ENCODE results near the gene SMIM33. TPM values are rescaled to one million over a fixed set of nuclear protein-coding genes. Genes with fewer than 3 reads are reported as not detected.

SMIM33 gene
- polyA plus RNA-seq, 1 of the 3 experiments (the other 2 are of a cell fraction) = not detected

DNA sequence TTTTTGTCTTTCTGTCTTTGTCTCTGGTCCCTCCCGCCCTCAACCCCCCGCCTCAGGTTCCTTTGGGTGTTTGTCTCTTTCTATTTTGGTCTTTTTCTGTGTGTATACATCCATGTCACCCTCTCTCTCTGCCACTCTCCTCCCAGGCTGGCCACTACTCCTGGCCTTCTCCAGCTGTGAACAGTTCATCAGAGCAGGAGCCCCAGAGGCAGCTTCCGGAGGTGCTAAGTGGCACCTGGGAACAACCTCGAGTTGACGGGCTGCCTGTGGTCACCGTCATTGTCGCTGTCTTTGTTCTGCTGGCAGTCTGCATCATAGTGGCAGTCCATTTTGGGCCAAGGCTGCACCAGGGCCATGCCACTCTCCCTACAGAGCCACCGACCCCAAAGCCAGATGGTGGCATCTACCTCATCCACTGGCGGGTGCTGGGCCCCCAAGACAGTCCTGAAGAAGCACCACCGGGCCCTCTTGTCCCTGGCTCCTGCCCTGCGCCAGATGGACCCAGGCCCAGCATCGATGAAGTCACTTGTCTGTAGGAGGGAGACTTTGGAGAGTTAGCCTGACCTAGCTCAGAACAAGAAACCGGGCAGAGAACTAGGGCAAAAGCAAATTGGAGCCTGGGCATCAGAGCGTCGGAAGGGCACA is 1.7 kb downstream of the SMIM33 start:
- Histone ChIP-seq H3K27me3 (ENCODE audit: insufficient read depth) (no peaks in the 10 kb centered on the region), H3K79me2 (ENCODE audit: insufficient read depth) (peaks cover under 1% of the 10 kb centered on the region; the same call in 1 of the 2 replicates), H3F3A (replicated peaks; ENCODE audit: insufficient read depth) (peaks cover 5% of the 10 kb centered on the region), H3K4me1 (ENCODE audit: control insufficient read depth in 1 of 2, insufficient read depth in 2 of 2, low read depth in 1 of 2, low read length in 1 of 2) (peaks cover 3 to 8% of the 10 kb centered on the region in 2 experiments; a peak in 2 of 4 replicates), H3K9me3 (no peaks in the 10 kb centered on the region), H4K20me1 (ENCODE audit: insufficient read depth) (no peaks in the 10 kb centered on the region), H3K36me3 (replicated peaks in 1 of 2; ENCODE audit: control insufficient read depth in 1 of 2, insufficient read depth in 2 of 2, low read length in 1 of 2) (peaks cover 0 to 17% of the 10 kb centered on the region in 2 experiments), H3K9me2 (no peaks in the 10 kb centered on the region), H3K4me3 (ENCODE audit: low read depth in 2 of 2, low read length in 1 of 2) (no peak overlapping the region), H2AFZ (ENCODE audit: low read depth) (no peak overlapping the region), H3K9ac (no peak overlapping the region), H3K4me2 (no peak overlapping the region), H3K27ac (ENCODE audit: low read depth in 2 of 2, low read length in 1 of 2) (no peak overlapping the region)
- no peak for DNase-seq
- WGBS (ENCODE audit: low lambda C conversion rate) = 90% methylated on average over 15 of the region's 15 CpGs
- ChIA-PET POLR2A (no interaction called here), CTCF (interaction anchor here (1.4 kb wide), 1 partner anchor 45 kb away, joined by 3 read pairs; no protein-coding TSS in a partner anchor)
- TF ChIP-seq ZBTB33 (IDR thresholded peaks at IDR 0.05; ENCODE audit: borderline replicate concordance, low read depth) (no peak), GABPA (IDR thresholded peaks at IDR 0.05; ENCODE audit: low read depth) (no peak), USF1 (IDR thresholded peaks at IDR 0.05; ENCODE audit: borderline replicate concordance, low read depth) (no peak), TCF12 (IDR thresholded peaks at IDR 0.05) (no peak), GATA2 (CRISPR knock-in tag; IDR thresholded peaks at IDR 0.05) (no peak), SIN3A (IDR thresholded peaks at IDR 0.05; ENCODE audit: borderline replicate concordance, low read depth, low read length) (no peak)
- TF ChIP-seq, protein P1, sequence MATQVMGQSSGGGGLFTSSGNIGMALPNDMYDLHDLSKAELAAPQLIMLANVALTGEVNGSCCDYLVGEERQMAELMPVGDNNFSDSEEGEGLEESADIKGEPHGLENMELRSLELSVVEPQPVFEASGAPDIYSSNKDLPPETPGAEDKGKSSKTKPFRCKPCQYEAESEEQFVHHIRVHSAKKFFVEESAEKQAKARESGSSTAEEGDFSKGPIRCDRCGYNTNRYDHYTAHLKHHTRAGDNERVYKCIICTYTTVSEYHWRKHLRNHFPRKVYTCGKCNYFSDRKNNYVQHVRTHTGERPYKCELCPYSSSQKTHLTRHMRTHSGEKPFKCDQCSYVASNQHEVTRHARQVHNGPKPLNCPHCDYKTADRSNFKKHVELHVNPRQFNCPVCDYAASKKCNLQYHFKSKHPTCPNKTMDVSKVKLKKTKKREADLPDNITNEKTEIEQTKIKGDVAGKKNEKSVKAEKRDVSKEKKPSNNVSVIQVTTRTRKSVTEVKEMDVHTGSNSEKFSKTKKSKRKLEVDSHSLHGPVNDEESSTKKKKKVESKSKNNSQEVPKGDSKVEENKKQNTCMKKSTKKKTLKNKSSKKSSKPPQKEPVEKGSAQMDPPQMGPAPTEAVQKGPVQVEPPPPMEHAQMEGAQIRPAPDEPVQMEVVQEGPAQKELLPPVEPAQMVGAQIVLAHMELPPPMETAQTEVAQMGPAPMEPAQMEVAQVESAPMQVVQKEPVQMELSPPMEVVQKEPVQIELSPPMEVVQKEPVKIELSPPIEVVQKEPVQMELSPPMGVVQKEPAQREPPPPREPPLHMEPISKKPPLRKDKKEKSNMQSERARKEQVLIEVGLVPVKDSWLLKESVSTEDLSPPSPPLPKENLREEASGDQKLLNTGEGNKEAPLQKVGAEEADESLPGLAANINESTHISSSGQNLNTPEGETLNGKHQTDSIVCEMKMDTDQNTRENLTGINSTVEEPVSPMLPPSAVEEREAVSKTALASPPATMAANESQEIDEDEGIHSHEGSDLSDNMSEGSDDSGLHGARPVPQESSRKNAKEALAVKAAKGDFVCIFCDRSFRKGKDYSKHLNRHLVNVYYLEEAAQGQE (IDR thresholded peaks at IDR 0.05; ENCODE audit: low read depth, low read length) = no peak
- TF ChIP-seq, protein P2, sequence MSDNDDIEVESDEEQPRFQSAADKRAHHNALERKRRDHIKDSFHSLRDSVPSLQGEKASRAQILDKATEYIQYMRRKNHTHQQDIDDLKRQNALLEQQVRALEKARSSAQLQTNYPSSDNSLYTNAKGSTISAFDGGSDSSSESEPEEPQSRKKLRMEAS (IDR thresholded peaks at IDR 0.05; ENCODE audit: low read depth) = no peak
- TF ChIP-seq, protein P3, sequence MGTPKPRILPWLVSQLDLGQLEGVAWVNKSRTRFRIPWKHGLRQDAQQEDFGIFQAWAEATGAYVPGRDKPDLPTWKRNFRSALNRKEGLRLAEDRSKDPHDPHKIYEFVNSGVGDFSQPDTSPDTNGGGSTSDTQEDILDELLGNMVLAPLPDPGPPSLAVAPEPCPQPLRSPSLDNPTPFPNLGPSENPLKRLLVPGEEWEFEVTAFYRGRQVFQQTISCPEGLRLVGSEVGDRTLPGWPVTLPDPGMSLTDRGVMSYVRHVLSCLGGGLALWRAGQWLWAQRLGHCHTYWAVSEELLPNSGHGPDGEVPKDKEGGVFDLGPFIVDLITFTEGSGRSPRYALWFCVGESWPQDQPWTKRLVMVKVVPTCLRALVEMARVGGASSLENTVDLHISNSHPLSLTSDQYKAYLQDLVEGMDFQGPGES (IDR thresholded peaks at IDR 0.05; ENCODE audit: low read depth, low read length) = no peak
